K562 (cell line): ENCODE measurements around the gene SIX1. TPM values are rescaled to one million over a fixed set of nuclear protein-coding genes. Genes with fewer than 3 reads are reported as not detected.

Source experiments
- ARHGAP35 ChIP-seq: fragments of 450-650 bp; IDR thresholded peaks from 2 replicates; pipeline ENCODE4 v1.6.1; 2018; ENCODE audit not compliant: partially characterized antibody
- GMEB1 ChIP-seq: fragments of 250-450 bp; sonication (Bioruptor Pico); IDR thresholded peaks from 2 replicates; pipeline ENCODE4 v1.4.0; 2020; ENCODE audit warnings: mild to moderate bottlenecking
- JUND ChIP-seq, 2 experiments: IDR thresholded peaks; 2 replicates in 1 of 2; 3 replicates in 1 of 2; pipeline ENCODE4 v1.6.1; 2011; ENCODE audit warnings: borderline replicate concordance in 2 of 2, low read depth in 2 of 2, low read length in 2 of 2, improper control_type of control experiment in 1 of 2, missing biosample characterization in 1 of 2, missing genetic modification characterization in 1 of 2, missing genetic modification reagents in 1 of 2
- KLF16 ChIP-seq: IDR thresholded peaks from 2 replicates; pipeline ENCODE4 v1.6.1; 2016; ENCODE audit warnings: antibody characterized with exemption
- RNF2 ChIP-seq: sonication (generic); IDR thresholded peaks from 2 replicates; pipeline ENCODE4 v1.6.1; 2016
- SIN3A ChIP-seq, 2 experiments: fragments of 150-350 bp in 1 of 2; IDR thresholded peaks; 2 replicates each; pipeline ENCODE4 v1.6.1; 2011 to 2016; ENCODE audit warnings: borderline replicate concordance in 2 of 2, low read depth in 2 of 2, low read length in 2 of 2, mild to moderate bottlenecking in 2 of 2, moderate library complexity in 2 of 2; ENCODE audit not compliant: control insufficient read depth in 1 of 2
- SRSF3 ChIP-seq: fragments of 200-400 bp; formaldehyde crosslinking; IDR thresholded peaks from 2 replicates; pipeline ENCODE4 v1.6.1; 2016; ENCODE audit warnings: mild to moderate bottlenecking, low read length, moderate library complexity; ENCODE audit not compliant: insufficient read depth
- TBL1XR1 ChIP-seq, 2 experiments: IDR thresholded peaks; 2 replicates each; pipeline ENCODE4 v1.6.1; 2012; ENCODE audit warnings: improper control_type of control experiment in 2 of 2, low read length in 2 of 2, mild to moderate bottlenecking in 1 of 2
- ZKSCAN8 ChIP-seq: fragments of 200-800 bp; sonication (Bioruptor generic); IDR thresholded peaks from 2 replicates; pipeline ENCODE4 v1.6.1; 2016; ENCODE audit warnings: missing genetic modification characterization, missing compliant biosample characterization
- polyA plus RNA-seq, 8 experiments: library from polyadenylated mRNA; depleted of rRNA in 4 of 8; stranded (reverse) in 5 of 8; unstranded in 3 of 8; fragments of >200 nt; fragmentation: Nextera tagmentation in 2 of 8; fragmentation: Illumina TruSeq in 1 of 8; extraction: Ambion mirVana in 2 of 8; extraction: Trizol in 1 of 8; gene quantifications; 2 replicates each; pipeline versions ENCODE4 v1.2.1 to v1.2.3, GENCODE V29; 2011 to 2014; ENCODE audit warnings: inconsistent platforms in 1 of 8, missing spikeins in 1 of 8
- total RNA-seq, 7 experiments: library from RNA; depleted of rRNA in 6 of 7; stranded (reverse); fragments of >200 nt in 6 of 7; fragmentation: Illumina TruSeq in 2 of 7; extraction: Trizol in 2 of 7; gene quantifications; 2 replicates each; pipeline versions ENCODE4 v1.2.1 to v1.2.3, GENCODE V29; 2011 to 2021; ENCODE audit warnings: low replicate concordance in 1 of 7
- TF ChIP-seq, protein P1 (sequence below): fragments of 250-450 bp; sonication (Bioruptor Pico); IDR thresholded peaks from 2 replicates; pipeline ENCODE4 v1.4.0; 2020

The SIX1 gene
- total and polyA plus RNA-seq, 9 of the 15 experiments (the other 6 are each of a cell fraction or from before 2014, with no cell fraction given) = 0.27 to 0.80 (median 0.45) TPM

DNA sequence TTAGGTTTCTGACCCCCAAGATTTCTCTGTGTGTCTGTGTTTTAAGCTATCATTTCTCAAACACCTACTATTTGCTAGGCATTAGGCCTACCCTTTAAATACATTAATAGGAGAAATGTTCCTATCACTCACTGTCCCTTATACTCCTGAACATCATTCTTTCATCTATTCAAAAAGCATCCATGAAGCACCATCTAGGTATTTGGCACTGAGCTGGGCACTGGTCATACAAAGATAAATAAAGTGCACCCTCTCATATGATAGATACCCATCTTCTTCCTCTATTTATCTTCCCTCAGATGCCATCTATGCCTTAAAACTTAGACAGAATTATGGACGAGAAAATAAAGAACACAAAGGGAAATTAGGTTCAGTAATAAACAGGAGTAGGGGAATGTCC, 20.4 kb downstream of the SIX1 start (continued):
- no peak for TF ChIP-seq JUND (IDR thresholded peaks at IDR 0.05; ENCODE audit: borderline replicate concordance, low read depth, low read length)
- TF ChIP-seq JUND (tag; IDR thresholded peaks at IDR 0.05; ENCODE audit: borderline replicate concordance, low read depth, low read length) = no peak
- TF ChIP-seq RNF2 = no peak
- no peak for TF ChIP-seq TBL1XR1 (IDR thresholded peaks at IDR 0.05; ENCODE audit: low read length in 2 of 2)
- no peak for TF ChIP-seq KLF16
- TF ChIP-seq SRSF3 = no peak
- no peak for TF ChIP-seq SIN3A (IDR thresholded peaks at IDR 0.05; ENCODE audit: borderline replicate concordance in 2 of 2, control insufficient read depth in 1 of 2, low read depth in 2 of 2, low read length in 2 of 2)
- no peak for TF ChIP-seq ARHGAP35
- TF ChIP-seq, protein P1, sequence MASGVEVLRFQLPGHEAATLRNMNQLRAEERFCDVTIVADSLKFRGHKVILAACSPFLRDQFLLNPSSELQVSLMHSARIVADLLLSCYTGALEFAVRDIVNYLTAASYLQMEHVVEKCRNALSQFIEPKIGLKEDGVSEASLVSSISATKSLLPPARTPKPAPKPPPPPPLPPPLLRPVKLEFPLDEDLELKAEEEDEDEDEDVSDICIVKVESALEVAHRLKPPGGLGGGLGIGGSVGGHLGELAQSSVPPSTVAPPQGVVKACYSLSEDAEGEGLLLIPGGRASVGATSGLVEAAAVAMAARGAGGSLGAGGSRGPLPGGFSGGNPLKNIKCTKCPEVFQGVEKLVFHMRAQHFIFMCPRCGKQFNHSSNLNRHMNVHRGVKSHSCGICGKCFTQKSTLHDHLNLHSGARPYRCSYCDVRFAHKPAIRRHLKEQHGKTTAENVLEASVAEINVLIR = no peak
- TF ChIP-seq GMEB1 (CRISPR knock-in tag) = no peak
- TF ChIP-seq ZKSCAN8 (CRISPR knock-in tag) = no peak
